HepG2 (cell line): ENCODE results near the gene CPT1B. TPM values are rescaled to one million over a fixed set of nuclear protein-coding genes. Genes with fewer than 3 reads are reported as not detected.

Experiments used
- BORCS8-MEF2B ChIP-seq: sonication (generic); formaldehyde crosslinking; IDR thresholded peaks from 2 replicates; pipeline ENCODE4 v1.8.0; 2022; ENCODE audit warnings: mild to moderate bottlenecking, missing genetic modification reagents
- CBX2 ChIP-seq, 2 experiments: fragments of 200-600 bp in 1 of 2; sonication (generic); formaldehyde crosslinking in 1 of 2; IDR thresholded peaks; 2 replicates each; pipeline versions ENCODE4 v1.7.0 to v1.8.1; 2018 to 2022; ENCODE audit warnings: low read depth in 2 of 2, low read length in 1 of 2, mild to moderate bottlenecking in 1 of 2, missing genetic modification reagents in 1 of 2
- HMG20A ChIP-seq: IDR thresholded peaks from 2 replicates; pipeline ENCODE4 v1.6.1; 2016; ENCODE audit warnings: borderline replicate concordance
- IRF2 ChIP-seq: IDR thresholded peaks from 2 replicates; pipeline ENCODE4 v1.6.1; 2018; ENCODE audit warnings: missing genetic modification reagents, missing compliant biosample characterization
- MIER3 ChIP-seq: IDR thresholded peaks from 2 replicates; pipeline ENCODE4 v1.6.1; 2016; ENCODE audit warnings: missing compliant biosample characterization, borderline replicate concordance
- NCOA1 ChIP-seq: sonication (generic); formaldehyde crosslinking; IDR thresholded peaks from 2 replicates; pipeline ENCODE4 v1.9.0; 2021; ENCODE audit warnings: missing genetic modification reagents
- NCOA2 ChIP-seq: sonication (generic); formaldehyde crosslinking; IDR thresholded peaks from 2 replicates; pipeline ENCODE4 v1.8.0; 2022; ENCODE audit warnings: inconsistent platforms
- PAF1 ChIP-seq: IDR thresholded peaks from 2 replicates; pipeline ENCODE4 v1.6.1; 2016; ENCODE audit warnings: missing genetic modification reagents, missing compliant biosample characterization
- RBM22 ChIP-seq: fragments of 200-400 bp; formaldehyde crosslinking; optimal IDR thresholded peaks from 2 replicates; pipeline ENCODE3; 2017; ENCODE audit warnings: mild to moderate bottlenecking, low read length, moderate library complexity
- RFX3 ChIP-seq: IDR thresholded peaks from 2 replicates; pipeline ENCODE4 v1.6.1; 2016; ENCODE audit warnings: missing biosample characterization, missing genetic modification reagents
- ZBTB3 ChIP-seq: sonication (generic); formaldehyde crosslinking; IDR thresholded peaks from 2 replicates; pipeline ENCODE4 v1.4.0; 2020; ENCODE audit warnings: low read depth, mild to moderate bottlenecking, moderate library complexity, missing genetic modification reagents, borderline replicate concordance
- ZNF496 ChIP-seq: sonication (generic); formaldehyde crosslinking; IDR thresholded peaks from 2 replicates; pipeline ENCODE4 v1.8.1; 2023; ENCODE audit warnings: mild to moderate bottlenecking, moderate library complexity, missing genetic modification reagents; ENCODE audit not compliant: insufficient replicate concordance
- ZNF670 ChIP-seq: sonication (generic); formaldehyde crosslinking; IDR thresholded peaks from 2 replicates; pipeline ENCODE4 v1.8.0; 2022; ENCODE audit warnings: mild to moderate bottlenecking, missing genetic modification reagents, borderline replicate concordance
- polyA plus RNA-seq, 8 experiments: library from polyadenylated mRNA; depleted of rRNA in 3 of 8; stranded (reverse) in 7 of 8; unstranded in 1 of 8; fragments of >200 nt; fragmentation: Illumina TruSeq in 4 of 8; extraction: Trizol in 4 of 8; gene quantifications; 2 replicates each; pipeline versions ENCODE4 v1.2.1 to v1.2.3, GENCODE V29; 2011 to 2016; ENCODE audit warnings: low read depth in 4 of 8, missing spikeins in 1 of 8, mixed read lengths in 1 of 8; ENCODE audit not compliant: insufficient read depth in 1 of 8
- total RNA-seq, 5 experiments: library from RNA; depleted of rRNA; stranded (reverse); fragments of >200 nt; fragmentation: Illumina TruSeq; extraction: Trizol; gene quantifications; 2 replicates each; pipeline ENCODE4 v1.2.3, GENCODE V29; 2016; ENCODE audit warnings: low read depth in 1 of 5
- TF ChIP-seq, protein P1 (sequence below): sonication (generic); formaldehyde crosslinking; IDR thresholded peaks from 2 replicates; pipeline ENCODE4 v1.5.1; 2020; ENCODE audit warnings: mild to moderate bottlenecking, missing genetic modification reagents, borderline replicate concordance
- TF ChIP-seq, protein P2 (sequence below): sonication (generic); formaldehyde crosslinking; IDR thresholded peaks from 2 replicates; pipeline ENCODE4 v1.5.0; 2020; ENCODE audit warnings: missing genetic modification reagents
- TF ChIP-seq, protein P3 (sequence below): sonication (generic); formaldehyde crosslinking; IDR thresholded peaks from 2 replicates; pipeline ENCODE4 v1.4.0; 2020; ENCODE audit warnings: missing genetic modification reagents, borderline replicate concordance
- TF ChIP-seq, protein P4 (sequence below): sonication (generic); formaldehyde crosslinking; IDR thresholded peaks from 2 replicates; pipeline ENCODE4 v1.4.0; 2020; ENCODE audit warnings: mild to moderate bottlenecking, missing genetic modification reagents

CPT1B gene
- total and polyA plus RNA-seq, 2 of the 13 experiments (the other 11 are each of a cell fraction or from before 2014, with no cell fraction given) = 9.2 to 19.5 TPM

DNA sequence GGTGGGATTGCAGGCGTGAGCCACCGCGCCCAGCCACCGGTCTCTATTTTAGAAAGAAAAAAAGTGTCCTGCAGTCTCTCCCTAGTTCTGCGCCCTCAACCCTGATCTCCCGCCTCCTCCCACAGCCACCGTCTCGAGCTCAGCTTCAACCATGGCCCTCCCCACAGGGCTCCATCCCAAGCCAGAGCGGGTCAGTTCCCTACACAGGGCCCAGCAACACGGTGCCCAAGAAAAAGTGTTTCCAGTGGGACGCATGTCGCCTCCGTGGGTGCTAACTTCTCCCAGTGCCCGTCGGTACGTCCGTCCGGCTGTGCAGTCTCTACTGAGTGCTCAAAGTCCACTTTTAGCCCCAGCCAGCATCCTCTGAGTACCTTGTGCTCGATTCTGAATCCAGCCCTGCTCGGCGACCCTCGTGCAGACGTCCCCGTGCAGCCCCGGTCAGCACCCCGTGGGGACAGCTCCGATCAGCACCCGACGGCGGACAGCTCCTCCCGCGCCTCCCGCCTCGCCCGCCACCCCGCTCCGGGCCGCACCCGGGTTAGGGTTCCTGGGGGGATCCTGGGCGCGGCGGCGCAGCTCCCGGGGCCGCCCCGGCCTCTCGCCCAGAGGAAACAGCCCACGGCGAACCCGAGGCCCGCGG lies 21.7 kb upstream of the CPT1B start (continued):
- TF ChIP-seq, protein P1, sequence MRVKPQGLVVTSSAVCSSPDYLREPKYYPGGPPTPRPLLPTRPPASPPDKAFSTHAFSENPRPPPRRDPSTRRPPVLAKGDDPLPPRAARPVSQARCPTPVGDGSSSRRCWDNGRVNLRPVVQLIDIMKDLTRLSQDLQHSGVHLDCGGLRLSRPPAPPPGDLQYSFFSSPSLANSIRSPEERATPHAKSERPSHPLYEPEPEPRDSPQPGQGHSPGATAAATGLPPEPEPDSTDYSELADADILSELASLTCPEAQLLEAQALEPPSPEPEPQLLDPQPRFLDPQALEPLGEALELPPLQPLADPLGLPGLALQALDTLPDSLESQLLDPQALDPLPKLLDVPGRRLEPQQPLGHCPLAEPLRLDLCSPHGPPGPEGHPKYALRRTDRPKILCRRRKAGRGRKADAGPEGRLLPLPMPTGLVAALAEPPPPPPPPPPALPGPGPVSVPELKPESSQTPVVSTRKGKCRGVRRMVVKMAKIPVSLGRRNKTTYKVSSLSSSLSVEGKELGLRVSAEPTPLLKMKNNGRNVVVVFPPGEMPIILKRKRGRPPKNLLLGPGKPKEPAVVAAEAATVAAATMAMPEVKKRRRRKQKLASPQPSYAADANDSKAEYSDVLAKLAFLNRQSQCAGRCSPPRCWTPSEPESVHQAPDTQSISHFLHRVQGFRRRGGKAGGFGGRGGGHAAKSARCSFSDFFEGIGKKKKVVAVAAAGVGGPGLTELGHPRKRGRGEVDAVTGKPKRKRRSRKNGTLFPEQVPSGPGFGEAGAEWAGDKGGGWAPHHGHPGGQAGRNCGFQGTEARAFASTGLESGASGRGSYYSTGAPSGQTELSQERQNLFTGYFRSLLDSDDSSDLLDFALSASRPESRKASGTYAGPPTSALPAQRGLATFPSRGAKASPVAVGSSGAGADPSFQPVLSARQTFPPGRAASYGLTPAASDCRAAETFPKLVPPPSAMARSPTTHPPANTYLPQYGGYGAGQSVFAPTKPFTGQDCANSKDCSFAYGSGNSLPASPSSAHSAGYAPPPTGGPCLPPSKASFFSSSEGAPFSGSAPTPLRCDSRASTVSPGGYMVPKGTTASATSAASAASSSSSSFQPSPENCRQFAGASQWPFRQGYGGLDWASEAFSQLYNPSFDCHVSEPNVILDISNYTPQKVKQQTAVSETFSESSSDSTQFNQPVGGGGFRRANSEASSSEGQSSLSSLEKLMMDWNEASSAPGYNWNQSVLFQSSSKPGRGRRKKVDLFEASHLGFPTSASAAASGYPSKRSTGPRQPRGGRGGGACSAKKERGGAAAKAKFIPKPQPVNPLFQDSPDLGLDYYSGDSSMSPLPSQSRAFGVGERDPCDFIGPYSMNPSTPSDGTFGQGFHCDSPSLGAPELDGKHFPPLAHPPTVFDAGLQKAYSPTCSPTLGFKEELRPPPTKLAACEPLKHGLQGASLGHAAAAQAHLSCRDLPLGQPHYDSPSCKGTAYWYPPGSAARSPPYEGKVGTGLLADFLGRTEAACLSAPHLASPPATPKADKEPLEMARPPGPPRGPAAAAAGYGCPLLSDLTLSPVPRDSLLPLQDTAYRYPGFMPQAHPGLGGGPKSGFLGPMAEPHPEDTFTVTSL = peak; percentile 66; the same call in 1 of the 2 replicates
- TF ChIP-seq NCOA2 = peak; percentile 87
- TF ChIP-seq, protein P2, sequence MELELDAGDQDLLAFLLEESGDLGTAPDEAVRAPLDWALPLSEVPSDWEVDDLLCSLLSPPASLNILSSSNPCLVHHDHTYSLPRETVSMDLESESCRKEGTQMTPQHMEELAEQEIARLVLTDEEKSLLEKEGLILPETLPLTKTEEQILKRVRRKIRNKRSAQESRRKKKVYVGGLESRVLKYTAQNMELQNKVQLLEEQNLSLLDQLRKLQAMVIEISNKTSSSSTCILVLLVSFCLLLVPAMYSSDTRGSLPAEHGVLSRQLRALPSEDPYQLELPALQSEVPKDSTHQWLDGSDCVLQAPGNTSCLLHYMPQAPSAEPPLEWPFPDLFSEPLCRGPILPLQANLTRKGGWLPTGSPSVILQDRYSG = peak; percentile 99
- peak; percentile 85; the same call in 1 of the 2 replicates for TF ChIP-seq MIER3 (CRISPR knock-in tag)
- TF ChIP-seq ZNF670 = peak; percentile 83; the same call in 1 of the 2 replicates
- peak; percentile 88; the same call in 1 of the 2 replicates for TF ChIP-seq NCOA1 (CRISPR knock-in tag)
- peak; percentile 67; the same call in 1 of the 2 replicates for TF ChIP-seq ZBTB3
- TF ChIP-seq, protein P3, sequence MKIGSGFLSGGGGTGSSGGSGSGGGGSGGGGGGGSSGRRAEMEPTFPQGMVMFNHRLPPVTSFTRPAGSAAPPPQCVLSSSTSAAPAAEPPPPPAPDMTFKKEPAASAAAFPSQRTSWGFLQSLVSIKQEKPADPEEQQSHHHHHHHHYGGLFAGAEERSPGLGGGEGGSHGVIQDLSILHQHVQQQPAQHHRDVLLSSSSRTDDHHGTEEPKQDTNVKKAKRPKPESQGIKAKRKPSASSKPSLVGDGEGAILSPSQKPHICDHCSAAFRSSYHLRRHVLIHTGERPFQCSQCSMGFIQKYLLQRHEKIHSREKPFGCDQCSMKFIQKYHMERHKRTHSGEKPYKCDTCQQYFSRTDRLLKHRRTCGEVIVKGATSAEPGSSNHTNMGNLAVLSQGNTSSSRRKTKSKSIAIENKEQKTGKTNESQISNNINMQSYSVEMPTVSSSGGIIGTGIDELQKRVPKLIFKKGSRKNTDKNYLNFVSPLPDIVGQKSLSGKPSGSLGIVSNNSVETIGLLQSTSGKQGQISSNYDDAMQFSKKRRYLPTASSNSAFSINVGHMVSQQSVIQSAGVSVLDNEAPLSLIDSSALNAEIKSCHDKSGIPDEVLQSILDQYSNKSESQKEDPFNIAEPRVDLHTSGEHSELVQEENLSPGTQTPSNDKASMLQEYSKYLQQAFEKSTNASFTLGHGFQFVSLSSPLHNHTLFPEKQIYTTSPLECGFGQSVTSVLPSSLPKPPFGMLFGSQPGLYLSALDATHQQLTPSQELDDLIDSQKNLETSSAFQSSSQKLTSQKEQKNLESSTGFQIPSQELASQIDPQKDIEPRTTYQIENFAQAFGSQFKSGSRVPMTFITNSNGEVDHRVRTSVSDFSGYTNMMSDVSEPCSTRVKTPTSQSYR = peak; percentile 92
- TF ChIP-seq BORCS8-MEF2B (CRISPR knock-in tag) = peak; percentile 99
- no peak for TF ChIP-seq RBM22
- TF ChIP-seq RFX3 (CRISPR knock-in tag) = peak; percentile 62; the same call in 1 of the 2 replicates
- no peak for TF ChIP-seq PAF1 (CRISPR knock-in tag)
- peak; percentile 90 for TF ChIP-seq IRF2 (CRISPR knock-in tag)
- TF ChIP-seq ZNF496 (CRISPR knock-in tag) = peak; percentile 67
- TF ChIP-seq CBX2 (IDR thresholded peaks at IDR 0.05; ENCODE audit: low read depth, low read length) = no peak
- TF ChIP-seq CBX2 (CRISPR knock-in tag; IDR thresholded peaks at IDR 0.05; ENCODE audit: low read depth) = peak; percentile 67; the same call in 1 of the 2 replicates
- TF ChIP-seq HMG20A (CRISPR knock-in tag) = peak; percentile 79; the same call in 1 of the 2 replicates
- TF ChIP-seq, protein P4, sequence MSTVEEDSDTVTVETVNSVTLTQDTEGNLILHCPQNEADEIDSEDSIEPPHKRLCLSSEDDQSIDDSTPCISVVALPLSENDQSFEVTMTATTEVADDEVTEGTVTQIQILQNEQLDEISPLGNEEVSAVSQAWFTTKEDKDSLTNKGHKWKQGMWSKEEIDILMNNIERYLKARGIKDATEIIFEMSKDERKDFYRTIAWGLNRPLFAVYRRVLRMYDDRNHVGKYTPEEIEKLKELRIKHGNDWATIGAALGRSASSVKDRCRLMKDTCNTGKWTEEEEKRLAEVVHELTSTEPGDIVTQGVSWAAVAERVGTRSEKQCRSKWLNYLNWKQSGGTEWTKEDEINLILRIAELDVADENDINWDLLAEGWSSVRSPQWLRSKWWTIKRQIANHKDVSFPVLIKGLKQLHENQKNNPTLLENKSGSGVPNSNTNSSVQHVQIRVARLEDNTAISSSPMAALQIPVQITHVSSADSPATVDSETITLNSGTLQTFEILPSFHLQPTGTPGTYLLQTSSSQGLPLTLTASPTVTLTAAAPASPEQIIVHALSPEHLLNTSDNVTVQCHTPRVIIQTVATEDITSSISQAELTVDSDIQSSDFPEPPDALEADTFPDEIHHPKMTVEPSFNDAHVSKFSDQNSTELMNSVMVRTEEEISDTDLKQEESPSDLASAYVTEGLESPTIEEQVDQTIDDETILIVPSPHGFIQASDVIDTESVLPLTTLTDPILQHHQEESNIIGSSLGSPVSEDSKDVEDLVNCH (CRISPR knock-in tag) = 0 out of 2 replicates have a peak, but pooled peaks have one; percentile 58
